WTC11 (cell line): ENCODE results near the gene MMS22L. TPM values are rescaled to one million over a fixed set of nuclear protein-coding genes. Genes with fewer than 3 reads are reported as not detected.

Experiments used
- ATAC-seq: fragments of 200-7000 bp; cut with Tn5 transposase; 2 replicates; pipeline ENCODE4 v1.10.0; 2021; ENCODE audit warnings: mild to moderate bottlenecking, moderate library complexity
- CTCF ChIA-PET: fragments of 300-600 bp; sonication (Branson Sonifier 250); formaldehyde crosslinking; loops from one replicate; lab custom pipeline; 2021; ENCODE audit warnings: antibody characterized with exemption; lab: Charles Lee
- POLR2A ChIA-PET: fragments of 350-600 bp; sonication (Branson Sonifier 250); formaldehyde crosslinking; loops from one replicate; lab custom pipeline; 2021; ENCODE audit warnings: antibody characterized with exemption; lab: Charles Lee
- DNase-seq: peaks from one replicate; pipeline ENCODE4 v3.0.0; 2021; ENCODE audit warnings: low spot score
- H3K27ac Mint-ChIP-seq: 2 replicates; pipeline ENCODE4 v1.8.0; 2021; ENCODE audit warnings: mixed read lengths
- H3K27me3 Mint-ChIP-seq: 2 replicates; pipeline ENCODE4 v1.8.0; 2021; ENCODE audit warnings: low read depth, mild to moderate bottlenecking, moderate library complexity, mixed read lengths
- H3K36me3 Mint-ChIP-seq: 2 replicates; pipeline ENCODE4 v1.8.0; 2021; ENCODE audit warnings: mixed read lengths
- H3K4me1 Mint-ChIP-seq: 2 replicates; pipeline ENCODE4 v1.8.0; 2022; ENCODE audit warnings: mixed read lengths
- H3K4me3 Mint-ChIP-seq: 2 replicates; pipeline ENCODE4 v1.8.0; 2021; ENCODE audit warnings: mild to moderate bottlenecking, moderate library complexity, mixed read lengths
- H3K9me3 Mint-ChIP-seq: 2 replicates; pipeline ENCODE4 v1.8.0; 2021; ENCODE audit warnings: mixed read lengths
- ELF4 ChIP-seq: sonication (generic); formaldehyde crosslinking; IDR thresholded peaks from 2 replicates; pipeline ENCODE4 v1.8.1; 2022; ENCODE audit warnings: low read depth, mild to moderate bottlenecking, moderate library complexity, missing genetic modification reagents
- ESRRA ChIP-seq: sonication (generic); formaldehyde crosslinking; IDR thresholded peaks from 2 replicates; pipeline ENCODE4 v1.8.1; 2022; ENCODE audit warnings: mild to moderate bottlenecking, missing genetic modification reagents, borderline replicate concordance
- GABPB1 ChIP-seq: sonication (generic); formaldehyde crosslinking; IDR thresholded peaks from 2 replicates; pipeline ENCODE4 v1.8.1; 2023; ENCODE audit warnings: mild to moderate bottlenecking, missing genetic modification reagents
- HMGA2 ChIP-seq: fragments of 250-450 bp; sonication (Bioruptor Pico); IDR thresholded peaks from 2 replicates; pipeline ENCODE4 v1.4.0; 2021; ENCODE audit warnings: mild to moderate bottlenecking, moderate library complexity
- MXD4 ChIP-seq: fragments of 250-450 bp; sonication (Bioruptor Pico); IDR thresholded peaks from 2 replicates; pipeline ENCODE4 v1.8.0; 2021; ENCODE audit warnings: mild to moderate bottlenecking, moderate library complexity, borderline replicate concordance
- NFATC4 ChIP-seq: fragments of 250-450 bp; sonication (Bioruptor Pico); IDR thresholded peaks from 2 replicates; pipeline ENCODE4 v1.9.0; 2021; ENCODE audit warnings: mild to moderate bottlenecking
- NFYB ChIP-seq: sonication (generic); formaldehyde crosslinking; conservative IDR thresholded peaks from 2 replicates; pipeline ENCODE4 v1.8.0; 2022; ENCODE audit warnings: low read depth, missing genetic modification reagents
- NR2C2 ChIP-seq: sonication (generic); formaldehyde crosslinking; IDR thresholded peaks from 2 replicates; pipeline ENCODE4 v1.8.0; 2022; ENCODE audit warnings: mild to moderate bottlenecking, missing genetic modification reagents
- RORB ChIP-seq: fragments of 250-450 bp; sonication (Bioruptor Pico); IDR thresholded peaks from 2 replicates; pipeline ENCODE4 v1.9.0; 2021; ENCODE audit warnings: mild to moderate bottlenecking
- SMAD3 ChIP-seq: sonication (generic); formaldehyde crosslinking; IDR thresholded peaks from 2 replicates; pipeline ENCODE4 v1.8.0; 2022; ENCODE audit warnings: missing genetic modification reagents, mild to moderate bottlenecking, borderline replicate concordance
- SMAD4 ChIP-seq: sonication (generic); formaldehyde crosslinking; IDR thresholded peaks from 2 replicates; pipeline ENCODE4 v1.8.0; 2022; ENCODE audit warnings: mild to moderate bottlenecking, missing genetic modification reagents
- SOX15 ChIP-seq: fragments of 250-450 bp; sonication (Bioruptor Pico); IDR thresholded peaks from 2 replicates; pipeline ENCODE4 v1.9.0; 2021; ENCODE audit warnings: mild to moderate bottlenecking
- ZNF416 ChIP-seq: fragments of 250-450 bp; sonication (Bioruptor Pico); IDR thresholded peaks from 2 replicates; pipeline ENCODE4 v1.9.0; 2021; ENCODE audit warnings: mild to moderate bottlenecking, inconsistent platforms
- total RNA-seq: library from RNA; stranded (reverse); gene quantifications from 3 replicates; pipeline ENCODE4 v1.2.3, GENCODE V29; 2021
- TF ChIP-seq, protein P1 (sequence below): sonication (generic); formaldehyde crosslinking; IDR thresholded peaks from 2 replicates; pipeline ENCODE4 v1.8.0; 2023; ENCODE audit warnings: missing genetic modification reagents
- TF ChIP-seq, protein P2 (sequence below): fragments of 250-450 bp; sonication (Bioruptor Pico); IDR thresholded peaks from 2 replicates; pipeline ENCODE4 v1.9.0; 2021; ENCODE audit warnings: moderate library complexity, mild to moderate bottlenecking, inconsistent platforms, borderline replicate concordance
- TF ChIP-seq, protein P3 (sequence below): sonication (generic); formaldehyde crosslinking; IDR thresholded peaks from 2 replicates; pipeline ENCODE4 v1.8.1; 2022; ENCODE audit warnings: low read depth, missing genetic modification reagents, borderline replicate concordance
- TF ChIP-seq, protein P4 (sequence below): sonication (generic); formaldehyde crosslinking; conservative IDR thresholded peaks from 2 replicates; pipeline ENCODE4 v1.8.1; 2022; ENCODE audit warnings: mild to moderate bottlenecking, missing genetic modification reagents
- TF ChIP-seq, protein P5 (sequence below): sonication (generic); formaldehyde crosslinking; IDR thresholded peaks from 2 replicates; pipeline ENCODE4 v1.8.0; 2022; ENCODE audit warnings: missing genetic modification reagents
- TF ChIP-seq, protein P6 (sequence below): sonication (generic); formaldehyde crosslinking; IDR thresholded peaks from 2 replicates; pipeline ENCODE4 v1.8.1; 2023; ENCODE audit warnings: mild to moderate bottlenecking, missing genetic modification reagents, moderate library complexity
- TF ChIP-seq, protein P7 (sequence below): sonication (generic); formaldehyde crosslinking; IDR thresholded peaks from 2 replicates; pipeline ENCODE4 v1.8.0; 2022; ENCODE audit warnings: mild to moderate bottlenecking, missing genetic modification reagents
- TF ChIP-seq, protein P8 (sequence below): fragments of 250-450 bp; sonication (Bioruptor Pico); IDR thresholded peaks from 2 replicates; pipeline ENCODE4 v1.8.0; 2021; ENCODE audit warnings: mild to moderate bottlenecking

Gene MMS22L
- total RNA-seq, 1 experiment from 2014 or later = 39.7 TPM

DNA sequence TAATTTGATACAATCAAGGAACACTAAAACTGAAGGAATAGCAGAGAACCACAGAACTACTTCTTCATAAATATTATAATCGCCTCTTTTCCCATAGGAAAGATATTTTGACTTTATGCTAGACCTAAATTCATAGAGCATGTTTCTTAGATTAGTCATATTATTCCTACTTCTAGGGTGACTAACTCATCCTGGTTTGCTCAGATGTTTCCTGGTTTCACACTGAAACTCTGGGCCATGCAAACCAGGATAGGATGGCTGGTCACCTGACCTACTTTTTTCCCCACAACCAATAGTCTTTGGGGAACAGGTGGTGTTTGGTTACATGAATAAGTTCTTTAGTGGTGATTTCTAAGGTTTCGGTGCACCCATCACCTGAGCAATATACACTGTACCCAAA, 42.8 kb downstream of the MMS22L start (continued):
- TF ChIP-seq SMAD4 (CRISPR knock-in tag) = no peak
- TF ChIP-seq NR2C2 (CRISPR knock-in tag) = no peak
- TF ChIP-seq, protein P1, sequence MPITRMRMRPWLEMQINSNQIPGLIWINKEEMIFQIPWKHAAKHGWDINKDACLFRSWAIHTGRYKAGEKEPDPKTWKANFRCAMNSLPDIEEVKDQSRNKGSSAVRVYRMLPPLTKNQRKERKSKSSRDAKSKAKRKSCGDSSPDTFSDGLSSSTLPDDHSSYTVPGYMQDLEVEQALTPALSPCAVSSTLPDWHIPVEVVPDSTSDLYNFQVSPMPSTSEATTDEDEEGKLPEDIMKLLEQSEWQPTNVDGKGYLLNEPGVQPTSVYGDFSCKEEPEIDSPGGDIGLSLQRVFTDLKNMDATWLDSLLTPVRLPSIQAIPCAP = no peak
- TF ChIP-seq, protein P2, sequence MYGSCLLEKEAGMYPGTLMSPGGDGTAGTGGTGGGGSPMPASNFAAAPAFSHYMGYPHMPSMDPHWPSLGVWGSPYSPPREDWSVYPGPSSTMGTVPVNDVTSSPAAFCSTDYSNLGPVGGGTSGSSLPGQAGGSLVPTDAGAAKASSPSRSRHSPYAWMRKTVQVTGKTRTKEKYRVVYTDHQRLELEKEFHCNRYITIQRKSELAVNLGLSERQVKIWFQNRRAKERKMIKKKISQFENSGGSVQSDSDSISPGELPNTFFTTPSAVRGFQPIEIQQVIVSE (CRISPR knock-in tag) = no peak
- TF ChIP-seq, protein P3, sequence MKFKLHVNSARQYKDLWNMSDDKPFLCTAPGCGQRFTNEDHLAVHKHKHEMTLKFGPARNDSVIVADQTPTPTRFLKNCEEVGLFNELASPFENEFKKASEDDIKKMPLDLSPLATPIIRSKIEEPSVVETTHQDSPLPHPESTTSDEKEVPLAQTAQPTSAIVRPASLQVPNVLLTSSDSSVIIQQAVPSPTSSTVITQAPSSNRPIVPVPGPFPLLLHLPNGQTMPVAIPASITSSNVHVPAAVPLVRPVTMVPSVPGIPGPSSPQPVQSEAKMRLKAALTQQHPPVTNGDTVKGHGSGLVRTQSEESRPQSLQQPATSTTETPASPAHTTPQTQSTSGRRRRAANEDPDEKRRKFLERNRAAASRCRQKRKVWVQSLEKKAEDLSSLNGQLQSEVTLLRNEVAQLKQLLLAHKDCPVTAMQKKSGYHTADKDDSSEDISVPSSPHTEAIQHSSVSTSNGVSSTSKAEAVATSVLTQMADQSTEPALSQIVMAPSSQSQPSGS (CRISPR knock-in tag) = no peak
- no peak for TF ChIP-seq RORB
- no peak for TF ChIP-seq ELF4 (CRISPR knock-in tag)
- TF ChIP-seq, protein P4, sequence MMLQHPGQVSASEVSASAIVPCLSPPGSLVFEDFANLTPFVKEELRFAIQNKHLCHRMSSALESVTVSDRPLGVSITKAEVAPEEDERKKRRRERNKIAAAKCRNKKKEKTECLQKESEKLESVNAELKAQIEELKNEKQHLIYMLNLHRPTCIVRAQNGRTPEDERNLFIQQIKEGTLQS = no peak

DNA sequence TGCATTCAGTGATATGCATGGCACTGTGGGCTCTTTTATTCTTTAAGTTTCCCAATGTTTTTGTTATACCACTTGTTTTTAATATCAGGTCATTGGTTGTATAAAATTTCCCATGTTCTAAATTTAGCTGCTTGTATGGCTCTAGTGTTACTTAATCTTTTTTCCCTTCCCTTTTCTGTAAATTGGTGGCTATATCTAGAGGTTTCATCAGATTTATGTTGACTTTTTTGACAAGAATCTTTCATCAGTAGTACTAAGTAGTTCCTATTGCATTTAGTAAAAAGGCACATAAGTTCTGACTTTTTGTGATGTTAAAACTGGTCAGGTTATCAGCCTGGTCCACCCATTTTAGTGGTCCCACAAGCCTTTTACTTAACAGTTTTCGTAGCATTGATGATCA, 51.1 kb downstream of the MMS22L start:
- no peaks in the 10 kb centered on the region for H3K9me3 Mint-ChIP-seq
- DNase-seq (no peak), ATAC-seq (no peak)
- CTCF ChIA-PET = interaction anchor here (1.0 kb wide), 1 partner anchor 17 kb away, joined by 3 read pairs; no protein-coding TSS in a partner anchor
- TF ChIP-seq SMAD3 (CRISPR knock-in tag) = no peak
- no peak for TF ChIP-seq SOX15 (CRISPR knock-in tag)
- TF ChIP-seq ESRRA (CRISPR knock-in tag) = no peak
- TF ChIP-seq, protein P3 (CRISPR knock-in tag) = no peak
- TF ChIP-seq, protein P5, sequence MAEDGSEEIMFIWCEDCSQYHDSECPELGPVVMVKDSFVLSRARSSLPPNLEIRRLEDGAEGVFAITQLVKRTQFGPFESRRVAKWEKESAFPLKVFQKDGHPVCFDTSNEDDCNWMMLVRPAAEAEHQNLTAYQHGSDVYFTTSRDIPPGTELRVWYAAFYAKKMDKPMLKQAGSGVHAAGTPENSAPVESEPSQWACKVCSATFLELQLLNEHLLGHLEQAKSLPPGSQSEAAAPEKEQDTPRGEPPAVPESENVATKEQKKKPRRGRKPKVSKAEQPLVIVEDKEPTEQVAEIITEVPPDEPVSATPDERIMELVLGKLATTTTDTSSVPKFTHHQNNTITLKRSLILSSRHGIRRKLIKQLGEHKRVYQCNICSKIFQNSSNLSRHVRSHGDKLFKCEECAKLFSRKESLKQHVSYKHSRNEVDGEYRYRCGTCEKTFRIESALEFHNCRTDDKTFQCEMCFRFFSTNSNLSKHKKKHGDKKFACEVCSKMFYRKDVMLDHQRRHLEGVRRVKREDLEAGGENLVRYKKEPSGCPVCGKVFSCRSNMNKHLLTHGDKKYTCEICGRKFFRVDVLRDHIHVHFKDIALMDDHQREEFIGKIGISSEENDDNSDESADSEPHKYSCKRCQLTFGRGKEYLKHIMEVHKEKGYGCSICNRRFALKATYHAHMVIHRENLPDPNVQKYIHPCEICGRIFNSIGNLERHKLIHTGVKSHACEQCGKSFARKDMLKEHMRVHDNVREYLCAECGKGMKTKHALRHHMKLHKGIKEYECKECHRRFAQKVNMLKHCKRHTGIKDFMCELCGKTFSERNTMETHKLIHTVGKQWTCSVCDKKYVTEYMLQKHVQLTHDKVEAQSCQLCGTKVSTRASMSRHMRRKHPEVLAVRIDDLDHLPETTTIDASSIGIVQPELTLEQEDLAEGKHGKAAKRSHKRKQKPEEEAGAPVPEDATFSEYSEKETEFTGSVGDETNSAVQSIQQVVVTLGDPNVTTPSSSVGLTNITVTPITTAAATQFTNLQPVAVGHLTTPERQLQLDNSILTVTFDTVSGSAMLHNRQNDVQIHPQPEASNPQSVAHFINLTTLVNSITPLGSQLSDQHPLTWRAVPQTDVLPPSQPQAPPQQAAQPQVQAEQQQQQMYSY = no peak
- no peaks in the 10 kb centered on the region for H3K27me3 Mint-ChIP-seq
- no peaks in the 10 kb centered on the region for H3K4me1 Mint-ChIP-seq
- POLR2A ChIA-PET = no interaction called here
- H3K36me3 Mint-ChIP-seq = peaks cover 30% of the 10 kb centered on the region
- no peak overlapping the region for H3K4me3 Mint-ChIP-seq
- H3K27ac Mint-ChIP-seq = no peak overlapping the region

DNA sequence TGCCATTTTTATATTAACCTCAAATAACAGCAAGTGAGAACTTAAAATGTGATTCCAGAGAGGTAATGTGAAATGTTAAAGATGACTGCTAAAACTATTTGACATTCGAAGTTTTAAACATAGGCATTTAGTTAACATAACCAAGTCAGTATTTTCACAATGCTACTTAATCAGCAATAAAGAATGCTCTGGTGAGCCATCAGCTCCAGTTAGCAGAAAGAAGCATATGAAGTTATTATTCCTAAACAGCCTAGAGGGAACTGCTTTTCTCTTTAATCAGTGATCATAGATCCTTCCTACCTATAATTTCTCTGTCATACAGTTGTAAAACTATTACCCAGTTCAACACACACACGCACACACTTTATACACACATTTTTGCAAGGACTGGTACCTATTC, 60.1 kb downstream of the MMS22L start:
- Mint-ChIP-seq H3K27ac (no peak overlapping the region), H3K27me3 (no peaks in the 10 kb centered on the region), H3K9me3 (no peaks in the 10 kb centered on the region), H3K4me3 (no peak overlapping the region), H3K36me3 (peaks cover 10% of the 10 kb centered on the region), H3K4me1 (no peaks in the 10 kb centered on the region)
- no peak for DNase-seq
- ATAC-seq = no peak
- CTCF ChIA-PET = no interaction called here
- POLR2A ChIA-PET = no interaction called here
- TF ChIP-seq GABPB1 (CRISPR knock-in tag) (no peak), MXD4 (CRISPR knock-in tag) (no peak), ZNF416 (CRISPR knock-in tag) (no peak), NFATC4 (no peak), NFYB (CRISPR knock-in tag) (no peak), HMGA2 (no peak)
- TF ChIP-seq, protein P6, sequence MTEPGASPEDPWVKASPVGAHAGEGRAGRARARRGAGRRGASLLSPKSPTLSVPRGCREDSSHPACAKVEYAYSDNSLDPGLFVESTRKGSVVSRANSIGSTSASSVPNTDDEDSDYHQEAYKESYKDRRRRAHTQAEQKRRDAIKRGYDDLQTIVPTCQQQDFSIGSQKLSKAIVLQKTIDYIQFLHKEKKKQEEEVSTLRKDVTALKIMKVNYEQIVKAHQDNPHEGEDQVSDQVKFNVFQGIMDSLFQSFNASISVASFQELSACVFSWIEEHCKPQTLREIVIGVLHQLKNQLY (CRISPR knock-in tag) = no peak
- TF ChIP-seq, protein P7, sequence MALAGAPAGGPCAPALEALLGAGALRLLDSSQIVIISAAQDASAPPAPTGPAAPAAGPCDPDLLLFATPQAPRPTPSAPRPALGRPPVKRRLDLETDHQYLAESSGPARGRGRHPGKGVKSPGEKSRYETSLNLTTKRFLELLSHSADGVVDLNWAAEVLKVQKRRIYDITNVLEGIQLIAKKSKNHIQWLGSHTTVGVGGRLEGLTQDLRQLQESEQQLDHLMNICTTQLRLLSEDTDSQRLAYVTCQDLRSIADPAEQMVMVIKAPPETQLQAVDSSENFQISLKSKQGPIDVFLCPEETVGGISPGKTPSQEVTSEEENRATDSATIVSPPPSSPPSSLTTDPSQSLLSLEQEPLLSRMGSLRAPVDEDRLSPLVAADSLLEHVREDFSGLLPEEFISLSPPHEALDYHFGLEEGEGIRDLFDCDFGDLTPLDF = no peak
- TF ChIP-seq, protein P8, sequence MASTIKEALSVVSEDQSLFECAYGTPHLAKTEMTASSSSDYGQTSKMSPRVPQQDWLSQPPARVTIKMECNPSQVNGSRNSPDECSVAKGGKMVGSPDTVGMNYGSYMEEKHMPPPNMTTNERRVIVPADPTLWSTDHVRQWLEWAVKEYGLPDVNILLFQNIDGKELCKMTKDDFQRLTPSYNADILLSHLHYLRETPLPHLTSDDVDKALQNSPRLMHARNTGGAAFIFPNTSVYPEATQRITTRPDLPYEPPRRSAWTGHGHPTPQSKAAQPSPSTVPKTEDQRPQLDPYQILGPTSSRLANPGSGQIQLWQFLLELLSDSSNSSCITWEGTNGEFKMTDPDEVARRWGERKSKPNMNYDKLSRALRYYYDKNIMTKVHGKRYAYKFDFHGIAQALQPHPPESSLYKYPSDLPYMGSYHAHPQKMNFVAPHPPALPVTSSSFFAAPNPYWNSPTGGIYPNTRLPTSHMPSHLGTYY (CRISPR knock-in tag) = no peak
- TF ChIP-seq, protein P4 = no peak
- TF ChIP-seq, protein P1 = no peak
